CD4-positive, alpha-beta T cell treated with Interleukin-4 for 4 hours (primary cell): Measurements from ENCODE around the gene EHMT2.
"Not testable (repeated sequence)": the region's sequence is repeated elsewhere in the genome, so short reads cannot be mapped to it uniquely, and the experiment has no call there.

Source experiments
- DNase-seq: peaks from one replicate; pipeline ENCODE4 v3.0.0-alpha.2; 2020

The EHMT2 gene

DNA sequence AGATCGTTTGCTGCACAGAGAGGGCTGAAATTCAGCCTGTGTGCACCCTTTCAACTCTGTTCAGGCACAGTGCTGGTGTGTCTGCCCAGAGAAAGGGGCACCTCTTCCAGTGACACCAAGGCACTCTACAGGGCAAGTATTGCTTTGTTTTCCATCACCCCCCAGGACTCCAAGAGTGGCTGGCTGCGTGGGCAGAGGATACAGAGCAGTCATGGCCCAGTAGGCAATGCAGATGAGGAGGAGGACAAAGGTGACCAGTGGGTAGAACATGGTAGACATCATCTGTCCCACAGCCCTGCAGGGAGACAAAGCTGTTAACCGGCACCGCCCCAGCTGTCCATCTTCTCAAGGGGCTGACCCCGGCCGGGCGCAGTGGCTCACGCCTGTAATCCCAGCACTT is 28.2 kb downstream of the EHMT2 start:
- DNase-seq: no peak

DNA sequence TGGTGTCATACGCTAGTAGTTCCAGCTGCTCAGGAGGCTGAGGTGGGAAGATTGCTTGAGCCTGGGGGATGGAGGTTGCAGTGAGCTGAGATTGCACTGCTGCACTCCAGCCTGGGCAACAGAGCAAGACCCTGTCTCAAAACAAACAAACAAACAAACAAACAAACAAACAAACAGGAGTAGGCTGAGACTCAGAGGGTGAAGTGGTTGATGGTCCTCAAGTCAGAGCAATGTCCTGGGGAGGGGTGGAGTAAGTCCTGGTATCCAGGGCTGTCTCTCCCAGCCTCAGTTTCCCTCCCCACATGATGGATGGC is 28.9 kb downstream of the EHMT2 start:
- DNase-seq: not testable (repeated sequence)

DNA sequence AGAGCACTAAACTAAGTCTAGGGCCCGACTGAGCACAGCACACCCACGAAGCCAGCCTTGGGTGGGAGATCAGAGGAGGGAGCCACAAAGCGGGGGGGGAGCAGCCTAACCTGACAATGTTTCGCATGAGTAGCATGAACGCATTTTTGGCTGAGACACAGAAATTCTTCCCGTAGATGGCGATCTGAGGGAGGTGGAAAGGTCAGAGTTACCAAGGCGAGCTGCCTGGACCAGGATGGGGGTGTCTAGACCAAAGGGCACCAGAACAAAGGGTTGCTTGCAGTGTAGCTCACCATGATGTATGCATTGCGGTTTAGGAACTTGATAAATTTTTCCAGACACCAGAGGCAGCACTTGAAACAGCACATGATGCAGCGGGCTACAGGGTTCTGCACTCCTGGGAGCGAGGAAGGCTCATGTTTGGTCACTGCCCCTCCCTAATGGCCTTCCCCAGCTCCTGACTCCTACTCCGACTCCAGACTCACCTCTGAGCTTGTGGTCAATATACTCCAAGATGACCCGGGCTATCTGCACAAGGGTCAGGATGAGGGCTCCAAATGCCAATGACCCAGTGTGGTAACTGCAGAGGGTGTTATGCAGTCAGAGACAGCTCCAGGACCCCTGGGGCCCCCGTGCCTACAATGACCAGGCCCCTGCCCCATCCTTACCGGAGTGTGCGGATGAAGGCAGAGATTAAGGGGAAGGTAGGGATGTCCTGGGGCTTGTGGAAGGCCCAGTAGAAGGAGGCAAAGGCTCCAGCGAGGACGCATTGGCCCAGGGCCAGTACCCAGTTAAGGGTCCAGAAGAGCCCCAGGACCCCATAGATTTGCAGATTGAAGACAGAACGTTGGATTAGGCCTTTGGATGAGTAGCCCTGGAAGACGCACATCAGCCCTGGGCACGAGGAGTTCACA is 32.0 kb downstream of the EHMT2 start:
- DNase-seq: no peak

DNA sequence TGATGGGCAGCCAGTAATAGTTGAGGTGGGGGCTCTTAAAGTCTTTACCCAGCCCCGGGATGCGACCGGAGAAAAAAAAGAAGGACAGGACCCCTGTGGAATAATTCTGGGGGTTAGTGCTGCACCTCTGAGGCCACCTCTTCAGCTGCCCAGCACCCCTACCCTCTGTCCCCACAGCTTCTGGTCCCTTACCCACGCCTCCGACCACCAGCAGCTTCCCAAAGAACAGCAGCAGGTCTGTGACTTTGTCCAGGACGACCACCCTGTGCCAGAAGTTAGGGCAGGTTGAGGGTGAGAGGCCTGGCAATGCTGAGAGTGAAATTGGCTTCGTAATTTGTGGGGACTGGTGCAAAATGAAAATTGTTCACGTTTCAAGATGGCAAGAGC is 32.7 kb downstream of the EHMT2 start:
- no peak for DNase-seq

DNA sequence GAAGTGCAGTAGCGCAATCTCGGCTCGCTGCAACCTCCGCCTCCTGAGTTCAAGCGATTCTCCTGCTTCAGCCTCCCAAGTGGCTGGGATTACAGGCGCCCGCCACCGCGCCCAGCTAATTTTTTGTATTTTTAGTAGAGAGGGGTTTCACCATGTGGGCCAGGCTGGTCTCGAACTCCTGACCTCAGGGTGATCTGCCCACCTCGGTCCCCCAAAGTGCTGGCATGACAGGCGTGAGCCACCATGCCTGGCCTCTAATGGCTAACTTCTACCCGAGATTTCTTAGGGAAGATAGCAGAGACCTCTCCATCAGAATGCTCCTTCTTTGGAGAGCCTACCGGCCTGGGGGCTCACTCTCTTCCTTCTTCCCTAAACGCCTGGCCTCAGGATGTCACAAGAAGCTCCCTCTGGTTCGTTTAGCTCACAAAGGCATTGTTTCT is 33.4 kb downstream of the EHMT2 start:
- DNase-seq: not testable (repeated sequence)

DNA sequence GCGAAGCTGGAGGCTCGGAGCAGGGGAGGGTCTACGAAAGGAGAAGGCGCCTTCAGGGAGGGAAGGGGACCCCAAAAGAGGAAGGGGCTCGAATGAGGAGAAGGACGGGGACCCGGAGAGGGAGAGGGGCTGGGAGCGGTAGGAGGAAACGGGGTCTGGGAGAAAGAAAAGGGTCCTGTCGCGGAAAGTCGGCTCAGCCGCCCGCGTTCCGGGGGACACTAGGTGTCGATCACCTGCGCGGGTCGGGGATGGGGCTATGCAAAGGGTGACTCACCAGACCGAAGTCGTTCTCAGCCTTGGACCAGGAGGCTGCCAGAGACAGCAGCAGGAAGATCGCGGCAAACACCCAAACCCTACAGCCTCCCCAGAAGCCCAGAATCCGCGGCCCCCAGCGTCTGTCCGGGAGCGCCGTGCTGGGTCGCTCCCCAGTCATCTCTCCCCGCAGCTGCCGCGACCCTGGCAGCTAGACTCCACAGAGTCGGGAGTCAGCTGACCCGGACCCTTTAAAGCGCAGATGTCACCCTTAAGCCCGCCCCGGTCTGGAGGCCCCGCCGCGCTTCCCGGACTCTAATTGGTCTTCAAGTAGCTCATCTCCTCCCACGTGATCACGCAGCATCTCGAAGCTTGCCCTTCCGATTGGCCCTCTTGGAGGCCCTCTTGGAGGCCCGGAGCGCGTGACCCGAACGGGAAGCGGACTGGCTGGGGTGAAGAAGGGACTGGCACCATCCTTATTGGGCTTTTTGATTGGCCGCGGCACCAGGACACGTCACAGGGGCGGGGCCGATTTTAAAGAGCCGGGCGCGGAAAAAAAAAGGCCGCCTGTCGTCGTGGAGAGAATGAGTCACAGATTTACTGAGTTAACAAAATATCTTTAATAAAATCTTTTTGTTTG is 34.9 kb downstream of the EHMT2 start, which contains the start of gene NEU1:
TSS of gene NEU1 (minus strand) at position 478 of the 892 bp plus-strand sequence. CDS start at position 433, 45 bp downstream.
- DNase-seq: peak; percentile 100

DNA sequence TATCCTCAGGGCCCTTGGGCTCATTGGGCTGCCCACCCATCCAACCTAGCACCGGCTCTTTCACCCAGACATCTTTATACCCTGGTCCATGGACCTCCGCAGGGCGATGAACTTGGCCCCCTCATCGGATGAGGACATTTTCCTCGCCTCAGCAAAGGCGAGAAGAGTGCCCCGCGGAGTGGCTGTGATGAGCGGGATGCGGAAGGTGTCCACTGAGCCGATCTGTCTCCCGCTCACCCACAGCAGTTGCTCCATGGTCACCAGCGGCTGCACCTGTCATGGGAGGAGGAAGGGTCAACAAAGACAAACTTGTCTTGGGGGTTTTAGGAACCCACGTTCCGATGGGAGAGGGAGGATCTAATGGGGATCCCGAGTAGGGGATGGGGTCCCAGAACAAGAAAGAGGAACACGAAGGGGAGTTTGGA is 35.6 kb downstream of the EHMT2 start:
- DNase-seq: no peak

DNA sequence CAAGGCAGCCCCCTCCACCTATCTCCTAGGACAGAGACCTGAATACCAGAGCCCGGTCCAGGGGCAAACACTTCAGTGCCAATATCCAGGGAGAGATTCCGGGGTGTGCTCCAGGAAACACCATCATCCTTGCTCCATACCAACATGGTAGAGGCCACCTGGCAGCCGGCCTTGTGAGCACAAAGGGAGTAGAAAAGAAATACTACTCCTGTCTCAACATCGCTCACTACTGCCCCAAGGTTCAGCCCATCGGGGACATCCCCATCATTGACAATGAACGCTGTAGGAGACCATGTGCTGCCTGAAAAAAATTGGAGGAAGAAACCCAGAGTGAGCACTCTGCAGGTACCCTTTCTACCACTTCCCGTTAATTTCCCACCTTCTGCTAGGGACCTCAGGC is 36.3 kb downstream of the EHMT2 start:
- DNase-seq: no peak

DNA sequence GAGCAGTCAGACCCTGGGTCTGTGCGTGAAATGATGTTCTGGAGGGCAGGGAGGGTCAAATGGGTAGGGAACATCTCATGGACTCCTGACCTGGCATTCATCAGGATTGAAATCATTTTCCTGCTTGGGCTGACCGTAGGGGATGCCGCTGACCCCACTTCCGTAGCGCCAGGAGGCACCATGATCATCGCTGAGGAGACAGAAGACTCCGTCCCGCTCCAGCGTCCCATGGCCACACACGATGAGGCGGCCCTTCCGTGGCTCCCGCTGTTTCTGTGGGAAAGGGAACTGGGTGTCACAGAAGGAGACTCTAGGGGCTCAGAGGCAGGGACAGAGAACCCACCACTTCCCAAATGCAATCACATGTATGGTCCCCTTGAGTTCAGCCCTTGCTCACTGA is 37.1 kb downstream of the EHMT2 start:
- DNase-seq: no peak

DNA sequence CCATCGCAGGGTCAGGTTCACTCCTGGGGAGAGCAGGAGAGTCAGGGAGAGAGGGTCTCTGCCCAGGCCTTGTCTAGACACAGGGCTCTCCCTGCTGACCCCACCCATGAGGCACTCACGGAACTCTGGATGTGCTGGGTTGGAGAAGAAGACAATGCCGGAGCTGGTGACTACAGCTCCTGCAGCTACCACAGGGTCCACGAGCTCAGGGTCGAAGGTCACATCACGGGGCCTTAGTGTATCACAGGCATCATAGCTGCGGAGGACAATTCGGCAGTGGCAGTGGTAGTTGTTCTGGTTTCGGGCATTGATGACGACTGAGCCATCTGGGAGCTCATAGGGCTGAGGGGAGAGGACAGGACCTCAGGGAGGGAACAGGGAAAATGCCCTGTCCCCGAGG is 37.6 kb downstream of the EHMT2 start:
- no peak for DNase-seq

DNA sequence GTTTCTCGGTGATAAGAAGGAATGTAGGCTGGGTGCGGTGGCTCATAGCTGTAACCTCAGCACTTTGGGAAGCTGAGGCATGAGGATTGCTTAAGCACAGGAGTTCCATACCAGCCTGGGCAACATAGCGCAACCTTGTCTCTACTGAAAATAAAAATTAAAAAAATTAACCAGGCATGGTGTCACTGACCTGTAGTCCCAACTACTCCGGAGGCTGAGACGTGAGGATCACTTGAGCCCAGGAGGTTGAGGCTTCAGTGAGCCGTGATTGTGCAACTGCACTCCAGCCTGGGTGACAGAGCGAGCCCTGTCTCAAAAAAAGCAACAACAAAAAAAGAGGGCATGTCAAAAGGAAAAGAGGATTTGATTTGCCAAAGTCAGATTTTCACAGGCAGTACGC is 38.8 kb downstream of the EHMT2 start:
- no peak for DNase-seq

DNA sequence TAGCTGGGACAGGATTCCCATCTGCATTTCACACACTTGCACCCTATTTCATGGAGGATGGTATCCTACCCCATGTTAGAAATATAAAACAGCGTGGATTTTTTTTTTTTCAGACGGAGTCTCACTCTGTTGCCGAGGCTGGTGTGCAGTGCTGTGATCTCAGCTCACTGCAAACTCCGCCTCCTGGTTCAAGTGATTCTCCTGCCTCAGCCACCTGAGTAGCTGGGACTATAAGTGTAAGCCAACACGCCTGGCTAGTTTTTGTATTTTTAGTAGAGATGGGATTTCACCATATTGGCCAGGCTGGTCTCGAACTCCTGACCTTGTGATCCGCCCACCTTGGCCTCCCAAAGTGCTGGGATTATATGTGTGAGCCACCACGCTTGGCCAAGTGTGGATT is 39.7 kb downstream of the EHMT2 start:
- not testable (repeated sequence) for DNase-seq

DNA sequence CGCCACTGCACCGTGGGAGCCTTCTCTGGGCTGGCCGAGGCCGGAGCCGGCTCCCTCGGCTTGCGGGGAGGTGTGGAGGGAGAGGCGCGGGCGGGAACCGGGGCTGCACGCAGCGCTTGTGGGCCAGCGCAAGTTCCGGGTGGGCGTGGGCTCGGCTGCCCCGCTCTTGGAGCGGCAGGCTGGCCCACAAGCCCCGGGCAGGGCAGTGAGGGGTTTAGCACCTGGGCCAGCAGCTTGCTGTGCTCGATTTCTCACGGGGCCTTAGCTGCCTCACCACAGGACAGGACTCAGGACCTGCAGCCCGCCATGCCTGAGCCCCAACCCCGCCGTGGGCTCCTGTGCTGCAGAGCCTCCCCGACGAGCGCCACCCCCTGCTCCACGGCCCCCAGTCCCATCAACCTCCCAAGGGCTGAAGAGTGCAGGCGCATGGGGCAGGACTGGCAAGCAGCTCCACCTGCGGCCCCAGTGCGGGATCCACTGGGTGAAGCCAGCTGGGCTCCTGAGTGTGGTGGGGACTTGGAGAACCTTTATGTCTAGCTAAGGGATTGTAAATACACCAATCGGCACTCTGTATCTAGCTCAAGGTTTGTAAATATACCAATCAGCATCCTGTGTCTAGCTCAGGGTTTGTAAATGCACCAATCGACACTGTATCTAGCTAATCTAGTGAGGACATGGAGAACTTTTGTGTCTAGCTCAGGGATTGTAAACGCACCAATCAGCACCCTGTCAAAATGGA is 45.3 kb downstream of the EHMT2 start:
- DNase-seq: not testable (repeated sequence)

DNA sequence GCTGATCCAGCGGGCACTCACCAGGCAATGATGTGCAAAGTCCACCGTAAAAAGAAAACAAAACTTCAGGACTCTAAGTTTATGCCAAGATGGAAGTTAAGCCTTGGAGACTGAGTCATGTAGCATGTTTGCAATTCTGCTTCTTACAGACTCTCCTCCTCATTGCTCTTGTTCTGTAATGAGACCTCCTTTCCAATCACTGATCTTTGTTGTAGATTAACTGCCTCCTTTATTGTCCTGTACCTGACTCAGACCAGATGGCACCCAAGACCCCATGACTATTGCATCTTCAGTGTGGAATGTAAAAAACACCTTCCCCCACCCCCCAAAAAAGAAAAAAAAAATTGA is 46.0 kb downstream of the EHMT2 start:
- no peak for DNase-seq

DNA sequence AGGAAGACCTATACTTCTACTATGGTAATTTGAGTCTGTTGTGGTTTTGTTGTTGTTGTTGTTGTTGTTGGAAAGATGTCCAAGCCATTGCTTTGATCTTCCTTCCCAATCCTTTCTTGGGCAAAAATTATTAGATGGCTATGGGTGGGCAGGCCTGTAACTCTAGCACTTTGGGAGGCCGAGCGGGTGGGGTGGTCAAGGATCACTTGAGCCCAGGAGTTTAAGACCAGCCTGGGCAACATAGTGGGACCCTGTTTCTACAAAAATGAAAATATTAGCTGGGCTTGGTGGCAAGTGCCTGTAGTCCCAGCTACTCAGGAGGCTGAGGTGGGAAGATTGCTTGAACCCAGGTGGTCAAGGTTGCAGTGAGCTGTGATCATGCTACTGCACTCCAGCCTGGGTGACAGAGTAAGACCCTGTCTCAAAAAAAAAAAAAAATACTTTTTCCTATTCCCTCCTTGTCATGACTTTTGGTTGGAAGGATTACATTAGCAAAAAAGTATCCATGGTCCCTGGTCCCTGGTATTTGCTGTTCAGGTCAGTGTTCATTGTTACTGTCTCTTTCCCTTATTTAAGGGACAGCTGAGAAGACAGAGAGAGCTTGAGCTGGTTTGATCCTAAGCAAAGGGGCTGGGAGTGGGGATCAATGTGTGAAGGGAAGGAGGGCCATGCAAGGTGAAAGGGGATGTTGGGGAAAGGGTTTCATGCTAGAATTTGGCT is 46.6 kb downstream of the EHMT2 start:
- no peak for DNase-seq

DNA sequence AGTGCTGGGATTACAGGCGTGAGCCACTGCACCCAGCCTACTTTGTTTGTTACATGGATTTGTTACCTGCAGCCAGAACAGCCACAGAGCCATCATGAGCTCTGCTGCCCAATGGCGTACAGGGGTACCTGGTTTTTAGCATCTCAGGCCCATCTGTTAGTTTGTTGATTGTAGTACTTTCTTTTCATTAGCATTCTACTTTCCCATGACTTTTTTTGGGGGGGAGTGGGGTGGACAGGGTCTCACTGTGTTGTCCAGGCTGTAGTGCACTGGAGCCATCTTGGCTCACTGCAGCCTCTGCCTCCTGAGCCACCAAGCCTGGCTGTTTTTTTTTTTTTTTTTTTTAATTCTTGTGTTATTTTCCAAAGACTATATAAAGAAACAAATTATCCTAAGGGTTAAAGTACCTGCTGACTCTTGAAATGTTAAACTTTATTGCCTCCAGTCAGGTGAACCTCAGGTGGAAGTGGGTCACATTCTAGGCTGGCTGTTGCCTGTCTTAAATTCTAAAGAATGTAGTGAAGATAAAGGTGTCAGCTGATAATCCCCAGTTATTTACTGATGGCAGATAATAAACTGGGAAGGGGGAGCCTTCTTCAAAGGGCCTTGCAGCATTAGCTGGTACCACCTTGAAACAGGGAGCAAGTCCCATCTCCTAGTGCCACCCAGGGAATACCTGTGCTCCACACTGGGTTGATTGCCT is 50.1 kb downstream of the EHMT2 start:
- no peak for DNase-seq

DNA sequence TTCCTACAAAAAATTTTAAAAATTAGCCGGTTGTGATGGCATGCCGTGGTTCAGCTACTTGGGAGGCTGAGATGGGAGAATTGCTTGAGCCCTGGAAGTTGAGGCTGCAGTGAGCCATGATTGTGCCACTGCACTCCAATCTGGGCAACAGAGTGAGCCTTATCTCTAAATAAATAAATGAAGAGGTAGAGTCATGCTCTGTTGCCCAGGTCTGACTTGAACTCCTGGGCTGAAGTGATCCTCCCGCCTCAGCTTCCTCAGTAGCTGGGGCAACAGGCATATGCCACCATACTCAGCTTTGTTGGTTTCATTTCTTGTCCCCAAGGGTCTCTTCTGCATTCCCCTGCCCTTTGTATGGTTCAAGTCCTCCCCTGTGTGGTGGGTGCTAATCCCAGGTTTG is 53.0 kb downstream of the EHMT2 start:
- DNase-seq: no peak

DNA sequence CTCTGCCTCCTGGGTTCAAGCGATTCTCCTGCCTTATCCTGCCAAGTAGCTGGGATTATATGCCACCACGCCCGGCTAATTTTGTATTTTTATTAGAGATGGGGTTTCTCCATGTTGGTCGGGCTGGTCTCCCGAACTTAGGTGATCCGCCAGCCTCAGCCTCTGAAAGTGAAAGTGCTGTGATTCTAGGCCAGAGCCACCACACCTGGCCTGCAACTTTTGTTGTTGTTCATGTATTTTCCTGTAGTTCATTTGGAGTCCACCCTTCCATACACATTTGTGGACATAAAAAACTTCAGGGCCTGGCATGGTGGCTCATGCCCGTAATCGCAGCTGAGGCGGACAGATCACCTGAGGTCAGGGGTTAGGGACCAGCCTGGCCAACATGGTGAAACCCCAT is 55.4 kb downstream of the EHMT2 start:
- no peak for DNase-seq

DNA sequence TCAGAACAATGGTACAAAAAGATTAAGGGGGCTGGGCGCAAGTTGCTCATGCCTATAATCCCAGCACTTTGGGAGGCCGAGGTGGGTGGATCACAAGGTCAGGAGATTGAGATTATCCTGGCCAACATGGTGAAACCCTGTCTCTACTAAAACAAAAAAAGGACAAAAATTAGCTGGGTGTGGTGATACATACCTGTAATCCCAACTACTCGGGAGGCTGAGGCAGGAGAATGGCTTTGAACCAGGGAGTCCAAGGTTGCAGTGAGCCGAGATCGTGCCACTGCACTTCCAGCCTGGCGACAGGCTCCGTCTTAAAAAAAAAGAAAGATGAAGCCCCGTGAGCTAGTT is 57.7 kb downstream of the EHMT2 start:
- DNase-seq: not testable (repeated sequence)

DNA sequence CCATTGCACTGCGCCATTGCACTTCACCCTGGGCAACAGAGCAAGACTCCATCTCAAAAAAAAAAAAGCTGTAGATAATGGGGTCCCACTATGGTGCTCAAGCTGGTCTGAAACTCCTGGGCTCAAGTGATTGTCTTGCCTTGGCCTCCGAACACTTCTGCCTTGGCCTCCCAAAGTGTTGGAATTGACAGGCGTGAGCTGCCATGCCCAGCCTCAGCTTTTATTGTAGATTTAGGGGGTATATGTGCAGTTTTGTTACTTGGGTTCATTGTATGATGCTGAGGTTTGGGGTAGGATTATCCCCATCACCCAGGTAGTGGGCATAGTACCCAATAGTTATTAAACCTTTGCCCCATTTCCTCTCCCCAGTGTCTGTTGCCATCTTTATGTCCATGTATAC is 58.5 kb downstream of the EHMT2 start:
- no peak for DNase-seq

DNA sequence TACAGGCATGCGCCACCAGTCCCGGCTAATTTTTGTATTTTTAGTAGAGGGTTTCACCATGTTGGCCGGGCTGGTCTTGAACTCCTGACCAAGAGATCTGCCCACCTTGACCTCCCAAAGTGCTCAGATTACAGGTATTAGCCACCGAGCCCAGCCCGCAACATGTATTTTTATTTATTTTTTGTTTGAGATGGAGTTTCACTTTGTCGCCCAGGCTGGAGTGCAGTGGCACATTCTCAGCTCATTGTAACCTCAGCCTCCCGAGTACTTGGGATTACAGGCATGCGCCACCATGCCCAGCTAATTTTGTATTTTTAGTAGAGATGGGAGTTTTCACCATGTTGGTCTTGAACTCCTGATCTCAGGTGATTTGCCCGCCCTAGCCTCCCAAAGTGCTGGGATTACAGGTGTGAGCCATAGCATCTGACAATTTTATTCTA is 59.4 kb downstream of the EHMT2 start:
- not testable (repeated sequence) for DNase-seq
